HL-60 (cell line): ENCODE measurements around the gene STX1B.

Source experiments
- DNase-seq, 2 experiments: peaks; one replicate each; pipeline ENCODE4 v3.0.0-alpha.2; 2010 to 2020; ENCODE audit warnings: low read depth in 1 of 2, low spot score in 1 of 2
- H3K27ac ChIP-seq: fragments of 250-450 bp; sonication (Bioruptor Pico); replicated peaks from 2 replicates; pipeline ENCODE4 v1.5.1; 2020; ENCODE audit warnings: mild to moderate bottlenecking, moderate library complexity
- H3K27me3 ChIP-seq: fragments of 250-450 bp; sonication (Bioruptor Pico); 2 replicates; pipeline ENCODE4 v1.5.1; 2021; ENCODE audit warnings: mild to moderate bottlenecking, moderate library complexity; ENCODE audit not compliant: insufficient read depth, poor library complexity, severe bottlenecking
- H3K4me3 ChIP-seq: replicated peaks from 2 replicates; pipeline ENCODE4 v1.5.1; 2011; ENCODE audit warnings: mild to moderate bottlenecking, control low read depth, low read length; ENCODE audit not compliant: insufficient read depth
- CTCF ChIP-seq: IDR thresholded peaks from one replicate; pipeline ENCODE4 v1.5.1; 2011; ENCODE audit warnings: low read length, control low read depth, inconsistent platforms; ENCODE audit not compliant: insufficient read depth
- GABPA ChIP-seq: IDR thresholded peaks from 2 replicates; pipeline ENCODE4 v1.6.1; 2012; ENCODE audit warnings: low read depth
- POLR2AphosphoS5 ChIP-seq: IDR thresholded peaks from 2 replicates; pipeline ENCODE4 v1.6.1; 2012; ENCODE audit warnings: low read depth
- REST ChIP-seq: IDR thresholded peaks from 2 replicates; pipeline ENCODE4 v1.6.1; 2012; ENCODE audit warnings: low read depth; ENCODE audit not compliant: insufficient replicate concordance
- SPI1 ChIP-seq: IDR thresholded peaks from 2 replicates; pipeline ENCODE4 v1.6.1; 2012; ENCODE audit warnings: low read depth, mild to moderate bottlenecking, borderline replicate concordance

Gene STX1B

GRCh38 chr16:31038993-31039392, 28.6 kb upstream of the STX1B start:
- Histone ChIP-seq H3K4me3 (no peak overlapping the region), H3K27me3 (no peaks in the 10 kb centered on the region)

GRCh38 chr16:31036691-31037090, 26.3 kb upstream of the STX1B start:
- Histone ChIP-seq H3K27ac (no peak overlapping the region), H3K27me3 (no peaks in the 10 kb centered on the region), H3K4me3 (no peak overlapping the region)
- no peak for TF ChIP-seq GABPA
- no peak for TF ChIP-seq SPI1
- no peak for TF ChIP-seq POLR2AphosphoS5
- no peak for TF ChIP-seq CTCF
- TF ChIP-seq REST = no peak
- DNase-seq = peak in 1 of 2 experiments; percentile 53

More at GRCh38 chr16:31038993-31039392, 28.6 kb upstream of the STX1B start:
- no peak overlapping the region for H3K27ac ChIP-seq
- TF ChIP-seq SPI1 = no peak
- no peak for TF ChIP-seq CTCF
- no peak for TF ChIP-seq REST
- no peak for TF ChIP-seq GABPA
- no peak for TF ChIP-seq POLR2AphosphoS5
- no peak for DNase-seq

GRCh38 chr16:31033709-31034492, 23.5 kb upstream of the STX1B start:
- DNase-seq = peak; percentile 61 to 84
- H3K4me3 ChIP-seq = peak overlapping the region; percentile 96
- no peaks in the 10 kb centered on the region for H3K27me3 ChIP-seq
- TF ChIP-seq REST (no peak), SPI1 (no peak), CTCF (no peak), POLR2AphosphoS5 (no peak), GABPA (no peak)
- peak overlapping the region; percentile 82 for H3K27ac ChIP-seq
